Thoracic aorta endothelial cell (primary cell): ENCODE measurements around the gene PEX11B. TPM values are rescaled to one million over a fixed set of nuclear protein-coding genes. Genes with fewer than 3 reads are reported as not detected.

Experiments used
- total RNA-seq: library from RNA; depleted of rRNA; stranded (reverse); fragments of >200 nt; gene quantifications from 2 replicates; pipeline ENCODE4 v1.2.3, GENCODE V29; 2012

Gene PEX11B
- 21.5 and 22.8 TPM in 2 replicates for total RNA-seq

GRCh38 chr1:145918144-145918991, at the start of gene PEX11B:
Gene PEX11B, minus strand, starts transcription at chr1:145918717. Its CDS starts 29 bp downstream, at chr1:145918688.

GRCh38 chr1:145964328-145965118, 46.0 kb upstream of the PEX11B start, which contains the start of the genes ANKRD34A and POLR3GL:
Gene ANKRD34A, minus strand, starts transcription at chr1:145964575. Its CDS starts 2,816 bp downstream, at chr1:145961759.
Gene POLR3GL, plus strand, starts transcription at chr1:145964690. Its CDS starts 10,176 bp downstream, at chr1:145974866.

DNA sequence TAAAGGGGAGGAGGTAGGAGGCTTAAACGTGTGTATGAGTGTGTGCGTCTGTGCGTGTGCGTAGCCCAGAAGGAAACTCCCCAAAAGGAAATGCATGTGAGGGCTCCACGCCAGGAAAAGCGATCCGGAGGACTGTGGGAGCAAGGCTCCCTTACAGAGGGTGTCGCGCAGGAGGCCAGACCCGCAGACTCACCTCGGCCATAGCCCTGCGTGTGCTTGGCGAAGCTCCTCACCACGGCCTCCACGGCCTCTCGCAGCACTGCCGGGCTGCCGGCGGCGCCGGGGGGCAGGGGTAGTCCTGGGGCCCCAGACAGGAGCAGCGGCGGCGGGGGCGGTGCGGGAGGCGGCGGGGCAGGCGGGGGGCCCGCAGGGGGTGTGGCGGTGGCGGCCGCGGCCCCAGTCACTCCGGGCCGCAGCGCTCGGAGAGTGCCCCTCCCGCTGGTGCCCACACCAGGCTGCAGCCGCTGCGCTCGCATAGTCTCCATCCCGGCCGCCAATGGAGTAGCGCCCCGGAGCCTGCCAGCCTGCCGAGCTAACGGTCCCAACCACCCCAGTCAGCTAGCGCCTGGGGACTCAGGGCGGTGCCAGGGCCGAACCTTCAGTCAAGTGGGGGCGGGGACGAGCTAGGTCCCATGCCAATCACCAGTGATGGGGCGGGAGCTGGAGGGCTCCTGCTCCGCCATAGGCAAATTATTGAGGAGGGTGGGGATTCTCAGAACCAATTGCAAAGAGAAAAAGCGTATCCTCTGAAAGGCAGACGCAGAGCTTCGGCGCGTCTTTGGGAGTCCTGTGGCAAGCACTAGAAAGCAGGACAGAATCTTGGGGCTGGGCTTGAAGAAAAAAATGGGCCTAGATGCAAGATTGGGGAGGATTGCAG, 39.2 kb upstream of the PEX11B start, which contains the start of gene LIX1L:
Gene LIX1L (minus strand): TSS at position 575 of the 877 bp plus-strand sequence. CDS start 90 bp downstream, at position 485.

DNA sequence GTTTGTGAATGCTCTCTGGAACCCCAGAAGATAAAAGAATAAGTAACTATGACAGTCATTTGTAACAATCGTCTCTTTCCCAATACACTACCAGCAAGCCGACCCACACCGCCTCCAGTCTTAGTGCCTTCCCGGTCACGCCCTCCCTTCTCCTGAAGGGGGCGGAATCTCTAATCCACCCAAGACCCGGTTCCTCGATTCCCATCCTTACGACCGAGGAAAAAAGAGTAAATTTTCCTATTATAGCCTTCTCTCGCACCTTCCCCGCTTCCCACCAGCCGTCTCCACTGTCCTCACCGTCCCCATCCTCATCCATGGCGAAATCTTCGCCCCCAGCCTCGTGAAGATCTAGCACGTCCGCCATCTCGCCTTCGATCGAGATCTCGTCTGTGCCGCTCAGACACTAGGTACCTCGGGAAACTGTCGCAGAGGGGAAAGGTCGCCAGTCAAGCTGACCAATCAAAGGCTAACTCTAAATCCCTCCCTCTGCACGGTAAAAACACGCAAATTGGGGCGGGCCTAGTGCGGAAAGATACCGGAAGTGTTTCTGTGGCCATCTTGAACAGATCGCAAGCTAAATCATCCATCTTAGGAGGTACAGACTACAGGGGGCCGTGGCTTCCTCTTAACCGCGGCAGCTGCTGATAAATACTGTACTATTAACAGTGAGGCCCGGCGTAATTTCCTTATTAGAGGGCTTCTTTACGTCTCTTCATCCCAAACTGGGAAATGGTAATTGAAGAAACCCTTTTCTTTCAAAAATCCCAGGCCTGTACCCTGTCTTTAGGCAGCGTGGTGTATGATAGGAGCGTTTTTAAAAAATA, 8.8 kb upstream of the PEX11B start, which contains the start of gene RBM8A:
Gene RBM8A (minus strand): TSS at position 422 of the 824 bp plus-strand sequence. CDS start 58 bp downstream, at position 364.

DNA sequence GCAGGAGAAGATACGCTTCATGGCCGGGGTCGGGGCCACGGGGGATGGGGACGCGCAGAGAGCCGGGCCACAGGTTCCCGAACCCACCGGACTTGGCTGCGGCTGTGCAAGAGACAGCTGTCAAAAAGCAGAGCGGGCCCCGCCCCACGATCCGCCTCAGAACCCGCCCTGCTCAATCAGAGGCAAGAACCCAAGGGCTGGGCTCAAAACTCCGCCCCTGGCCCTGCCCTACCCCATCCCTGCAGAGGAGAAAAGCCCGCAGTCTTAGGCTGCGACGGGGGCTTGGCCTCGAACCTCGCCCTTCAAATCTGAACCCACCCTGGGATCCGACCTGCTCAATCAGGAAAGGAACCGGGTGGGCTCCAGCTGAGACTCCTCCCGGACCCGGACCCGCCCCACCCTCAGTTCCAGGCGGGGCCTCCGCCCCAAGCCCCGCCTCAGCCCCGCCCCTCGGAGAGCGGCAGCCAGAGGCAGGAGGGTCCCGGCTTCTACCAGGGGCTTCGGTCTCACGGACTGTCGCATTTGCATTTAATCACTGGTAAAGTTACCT, 32.7 kb downstream of the PEX11B start, which contains the start of gene ANKRD35:
Gene ANKRD35 (minus strand): TSS at position 129 of the 550 bp plus-strand sequence. CDS start 108 bp downstream, at position 21.

Other genes starting within 250 kb of the PEX11B start
- 0.14 and 0.27 TPM in 2 replicates for gene PDZK1, start 211.3 kb downstream of the PEX11B start, total RNA-seq
- not detected in 2 replicates for gene CD160, start 199.2 kb downstream of the PEX11B start, total RNA-seq
- gene RNF115, start 94.6 kb downstream of the PEX11B start, total RNA-seq = 25.4 and 29.8 TPM in 2 replicates
- 46.6 and 57.8 TPM in 2 replicates for gene POLR3C, start 94.5 kb downstream of the PEX11B start, total RNA-seq
- gene NUDT17, start 73.1 kb downstream of the PEX11B start, total RNA-seq = 2.3 and 2.6 TPM in 2 replicates
- gene PIAS3, start 59.6 kb downstream of the PEX11B start, total RNA-seq = 19.5 and 21.8 TPM in 2 replicates
- 0.13 and 0.14 TPM in 2 replicates for gene ANKRD35, start 32.9 kb downstream of the PEX11B start, total RNA-seq
- 67.4 and 92.9 TPM in 2 replicates for gene ITGA10, start 8.7 kb downstream of the PEX11B start, total RNA-seq
- 141 and 152 TPM in 2 replicates for gene RBM8A, start 8.8 kb upstream of the PEX11B start, total RNA-seq
- 60.9 and 72.1 TPM in 2 replicates for gene LIX1L, start 39.3 kb upstream of the PEX11B start, total RNA-seq
- gene ANKRD34A, start 45.9 kb upstream of the PEX11B start, total RNA-seq = 0.13 and 0.22 TPM in 2 replicates
- gene POLR3GL, start 46.0 kb upstream of the PEX11B start, total RNA-seq = 11.8 and 13.6 TPM in 2 replicates
- 27.9 and 32.2 TPM in 2 replicates for gene TXNIP, start 77.9 kb upstream of the PEX11B start, total RNA-seq
- gene HJV, start 103.0 kb upstream of the PEX11B start, total RNA-seq = not detected in 2 replicates
- 0.86 and 1.2 TPM in 2 replicates for gene NBPF10, start 226.1 kb upstream of the PEX11B start, total RNA-seq